Nephron progenitor cell (in vitro differentiated cells): Measurements from ENCODE around the gene POLR2F.

Experiments used
- DNase-seq: peaks from one replicate; pipeline ENCODE4 v3.0.0; 2021
- H3K27ac Mint-ChIP-seq: 2 replicates; pipeline ENCODE4 v1.8.0; 2021; ENCODE audit warnings: mild to moderate bottlenecking, moderate library complexity, mixed read lengths
- H3K27me3 Mint-ChIP-seq: 2 replicates; pipeline ENCODE4 v1.8.0; 2021; ENCODE audit warnings: mild to moderate bottlenecking, low read depth, mixed read lengths; ENCODE audit not compliant: poor library complexity
- H3K36me3 Mint-ChIP-seq: 2 replicates; pipeline ENCODE4 v1.8.0; 2021; ENCODE audit warnings: low read depth, mixed read lengths
- H3K4me1 Mint-ChIP-seq: 2 replicates; pipeline ENCODE4 v1.8.0; 2021; ENCODE audit warnings: mixed read lengths
- H3K4me3 Mint-ChIP-seq: 2 replicates; pipeline ENCODE4 v1.8.0; 2021; ENCODE audit warnings: mild to moderate bottlenecking, moderate library complexity, mixed read lengths
- H3K9me3 Mint-ChIP-seq: 2 replicates; pipeline ENCODE4 v1.8.0; 2021; ENCODE audit warnings: mild to moderate bottlenecking, moderate library complexity, mixed read lengths
- TF ChIP-seq, protein P1 (sequence below): fragments of 200-600 bp; sonication (generic); IDR thresholded peaks from 2 replicates; pipeline ENCODE4 v1.5.0; 2021; ENCODE audit warnings: antibody characterized with exemption

The POLR2F gene

DNA sequence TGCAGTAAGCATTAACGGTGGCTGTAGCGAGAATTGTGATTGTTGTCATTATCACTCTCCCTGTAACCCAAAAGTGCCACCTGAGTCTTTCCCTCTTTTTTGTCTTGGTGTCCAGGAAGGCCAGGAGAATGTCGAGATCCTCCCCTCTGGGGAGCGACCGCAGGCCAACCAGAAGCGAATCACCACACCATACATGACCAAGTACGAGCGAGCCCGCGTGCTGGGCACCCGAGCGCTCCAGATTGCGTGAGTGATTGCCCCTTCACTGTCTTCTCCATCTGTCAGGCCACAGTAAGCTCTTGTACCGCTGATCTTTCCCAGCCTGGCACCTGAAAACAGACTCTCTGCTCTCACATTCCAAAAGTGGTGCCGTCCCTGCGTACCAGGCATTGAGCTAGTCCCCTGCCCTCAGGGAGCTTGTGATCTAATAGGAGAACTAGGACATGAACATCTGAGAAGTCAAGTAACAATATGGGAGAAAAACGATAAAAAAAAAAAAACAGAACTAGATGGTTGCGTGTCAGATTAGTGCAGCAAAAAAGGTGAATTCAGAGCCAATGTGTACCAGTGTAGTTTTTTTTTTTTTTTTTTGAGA, 5.8 kb downstream of the POLR2F start:
- H3K4me1 Mint-ChIP-seq, result peaks cover 9% of the 10 kb centered on the region
- H3K9me3 Mint-ChIP-seq, result no peaks in the 10 kb centered on the region
- H3K27me3 Mint-ChIP-seq, result no peaks in the 10 kb centered on the region
- H3K4me3 Mint-ChIP-seq, result no peak overlapping the region
- TF ChIP-seq, protein P1, sequence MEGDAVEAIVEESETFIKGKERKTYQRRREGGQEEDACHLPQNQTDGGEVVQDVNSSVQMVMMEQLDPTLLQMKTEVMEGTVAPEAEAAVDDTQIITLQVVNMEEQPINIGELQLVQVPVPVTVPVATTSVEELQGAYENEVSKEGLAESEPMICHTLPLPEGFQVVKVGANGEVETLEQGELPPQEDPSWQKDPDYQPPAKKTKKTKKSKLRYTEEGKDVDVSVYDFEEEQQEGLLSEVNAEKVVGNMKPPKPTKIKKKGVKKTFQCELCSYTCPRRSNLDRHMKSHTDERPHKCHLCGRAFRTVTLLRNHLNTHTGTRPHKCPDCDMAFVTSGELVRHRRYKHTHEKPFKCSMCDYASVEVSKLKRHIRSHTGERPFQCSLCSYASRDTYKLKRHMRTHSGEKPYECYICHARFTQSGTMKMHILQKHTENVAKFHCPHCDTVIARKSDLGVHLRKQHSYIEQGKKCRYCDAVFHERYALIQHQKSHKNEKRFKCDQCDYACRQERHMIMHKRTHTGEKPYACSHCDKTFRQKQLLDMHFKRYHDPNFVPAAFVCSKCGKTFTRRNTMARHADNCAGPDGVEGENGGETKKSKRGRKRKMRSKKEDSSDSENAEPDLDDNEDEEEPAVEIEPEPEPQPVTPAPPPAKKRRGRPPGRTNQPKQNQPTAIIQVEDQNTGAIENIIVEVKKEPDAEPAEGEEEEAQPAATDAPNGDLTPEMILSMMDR, result no peak
- H3K36me3 Mint-ChIP-seq, result peaks cover 63% of the 10 kb centered on the region
- no peak for DNase-seq
- H3K27ac Mint-ChIP-seq, result no peak overlapping the region

- Mint-ChIP-seq H3K36me3 (peaks cover 53% of the 10 kb centered on the region), H3K27me3 (no peaks in the 10 kb centered on the region), H3K9me3 (no peaks in the 10 kb centered on the region), H3K4me3 (no peak overlapping the region), H3K27ac (no peak overlapping the region), H3K4me1 (no peaks in the 10 kb centered on the region)
- TF ChIP-seq, protein P1, result no peak
- no peak for DNase-seq
These were observed 7.6 kb downstream of the POLR2F start for GRCh38 chr22:37961062-37961461.

DNA sequence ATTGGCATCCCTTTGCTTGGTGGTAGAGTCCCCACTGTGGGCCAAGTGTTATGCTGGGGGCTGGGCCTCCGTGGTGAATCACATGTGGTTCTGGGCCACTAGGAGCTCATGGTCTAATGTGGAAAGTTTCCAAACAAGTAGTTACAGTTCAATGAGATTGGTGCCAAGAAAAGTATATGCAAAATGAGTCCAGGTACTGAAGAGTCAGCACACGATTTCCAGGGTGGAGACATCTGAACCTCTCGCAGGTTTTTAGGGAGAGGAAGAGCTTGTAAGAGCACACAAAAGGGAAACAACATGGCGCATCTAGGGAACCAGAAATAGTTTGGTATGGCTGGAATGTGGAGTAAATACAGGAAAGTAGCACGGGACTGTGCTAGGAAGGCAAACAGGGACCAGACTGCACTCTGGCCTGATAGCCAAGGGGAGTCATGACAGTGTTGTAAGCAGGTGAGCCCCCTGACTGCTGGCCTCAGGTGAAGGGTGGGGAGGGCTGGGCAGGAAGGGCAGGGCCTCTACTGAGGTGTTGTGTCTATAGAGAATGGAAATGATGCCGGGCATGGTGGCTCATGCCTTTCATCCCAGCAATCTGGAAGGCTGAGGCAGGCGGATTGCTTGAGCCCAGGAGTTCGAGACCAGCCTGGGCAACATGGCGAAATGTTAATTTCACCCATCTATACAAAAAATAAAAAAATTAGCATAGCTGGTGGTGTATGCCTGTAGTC, 12.6 kb downstream of the POLR2F start:
- Mint-ChIP-seq H3K36me3 (peaks cover 41% of the 10 kb centered on the region), H3K9me3 (no peaks in the 10 kb centered on the region), H3K27me3 (no peaks in the 10 kb centered on the region), H3K4me1 (peaks cover 4% of the 10 kb centered on the region), H3K27ac (no peak overlapping the region), H3K4me3 (no peak overlapping the region)
- no peak for DNase-seq
- TF ChIP-seq, protein P1, result no peak

DNA sequence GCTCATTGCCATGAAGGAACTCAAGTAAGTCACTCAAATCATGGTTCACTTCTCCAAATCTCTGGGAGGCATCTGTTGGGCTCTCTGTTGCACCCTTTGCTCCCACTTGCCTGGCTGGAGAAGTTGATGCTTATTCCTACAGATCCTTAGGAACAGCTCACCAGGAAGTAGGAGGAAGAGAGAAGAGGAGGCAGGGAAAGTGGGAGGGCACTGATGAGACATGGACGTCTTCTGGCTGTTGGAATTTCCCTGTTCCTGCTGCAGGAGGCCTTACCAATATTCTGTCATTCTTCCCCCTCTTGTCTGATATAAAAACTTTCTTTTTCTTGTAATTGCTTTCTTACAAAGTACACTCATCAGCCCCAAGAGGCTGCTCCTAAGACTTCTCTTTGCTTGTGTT, 13.6 kb downstream of the POLR2F start:
- Mint-ChIP-seq H3K4me1 (peaks cover 4% of the 10 kb centered on the region), H3K27me3 (no peaks in the 10 kb centered on the region), H3K9me3 (no peaks in the 10 kb centered on the region), H3K36me3 (peaks cover 31% of the 10 kb centered on the region), H3K4me3 (no peak overlapping the region), H3K27ac (no peak overlapping the region)
- no peak for DNase-seq
- TF ChIP-seq, protein P1, result no peak

- H3K9me3 Mint-ChIP-seq, result no peaks in the 10 kb centered on the region
- H3K27me3 Mint-ChIP-seq, result no peaks in the 10 kb centered on the region
- H3K27ac Mint-ChIP-seq, result no peak overlapping the region
- DNase-seq, result no peak
- peaks cover 4% of the 10 kb centered on the region for H3K4me1 Mint-ChIP-seq
- peaks cover 28% of the 10 kb centered on the region for H3K36me3 Mint-ChIP-seq
- H3K4me3 Mint-ChIP-seq, result no peak overlapping the region
- TF ChIP-seq, protein P1, result no peak
These were observed 14.3 kb downstream of the POLR2F start for GRCh38 chr22:37967637-37968451.
